WTC11 (cell line): ENCODE measurements around the gene ANKDD1B. TPM values are rescaled to one million over a fixed set of nuclear protein-coding genes. Genes with fewer than 3 reads are reported as not detected.

Experiments used
- ATAC-seq: fragments of 200-7000 bp; cut with Tn5 transposase; 2 replicates; pipeline ENCODE4 v1.10.0; 2021; ENCODE audit warnings: mild to moderate bottlenecking, moderate library complexity
- CTCF ChIA-PET: fragments of 300-600 bp; sonication (Branson Sonifier 250); formaldehyde crosslinking; loops from one replicate; lab custom pipeline; 2021; ENCODE audit warnings: antibody characterized with exemption; lab: Charles Lee
- POLR2A ChIA-PET: fragments of 350-600 bp; sonication (Branson Sonifier 250); formaldehyde crosslinking; loops from one replicate; lab custom pipeline; 2021; ENCODE audit warnings: antibody characterized with exemption; lab: Charles Lee
- DNase-seq: peaks from one replicate; pipeline ENCODE4 v3.0.0; 2021; ENCODE audit warnings: low spot score
- H3K27ac Mint-ChIP-seq: 2 replicates; pipeline ENCODE4 v1.8.0; 2021; ENCODE audit warnings: mixed read lengths
- H3K27me3 Mint-ChIP-seq: 2 replicates; pipeline ENCODE4 v1.8.0; 2021; ENCODE audit warnings: low read depth, mild to moderate bottlenecking, moderate library complexity, mixed read lengths
- H3K36me3 Mint-ChIP-seq: 2 replicates; pipeline ENCODE4 v1.8.0; 2021; ENCODE audit warnings: mixed read lengths
- H3K4me1 Mint-ChIP-seq: 2 replicates; pipeline ENCODE4 v1.8.0; 2022; ENCODE audit warnings: mixed read lengths
- H3K4me3 Mint-ChIP-seq: 2 replicates; pipeline ENCODE4 v1.8.0; 2021; ENCODE audit warnings: mild to moderate bottlenecking, moderate library complexity, mixed read lengths
- H3K9me3 Mint-ChIP-seq: 2 replicates; pipeline ENCODE4 v1.8.0; 2021; ENCODE audit warnings: mixed read lengths
- ATF1 ChIP-seq: sonication (generic); formaldehyde crosslinking; IDR thresholded peaks from 2 replicates; pipeline ENCODE4 v1.8.1; 2023; ENCODE audit warnings: mild to moderate bottlenecking, moderate library complexity, missing genetic modification reagents
- ATF3 ChIP-seq: sonication (generic); formaldehyde crosslinking; conservative IDR thresholded peaks from 2 replicates; pipeline ENCODE4 v1.8.1; 2022; ENCODE audit warnings: mild to moderate bottlenecking, missing genetic modification reagents
- CBFB ChIP-seq: sonication (generic); formaldehyde crosslinking; IDR thresholded peaks from 2 replicates; pipeline ENCODE4 v1.8.1; 2022; ENCODE audit warnings: mild to moderate bottlenecking, low read depth, missing genetic modification reagents
- CTCF ChIP-seq: fragments of 200-600 bp; IDR thresholded peaks from 2 replicates; pipeline ENCODE4 v1.8.0; 2022; ENCODE audit warnings: antibody characterized with exemption
- ETV6 ChIP-seq: sonication (generic); formaldehyde crosslinking; IDR thresholded peaks from 2 replicates; pipeline ENCODE4 v1.8.1; 2022; ENCODE audit warnings: mild to moderate bottlenecking, missing genetic modification reagents
- GRHL2 ChIP-seq: fragments of 250-450 bp; sonication (Bioruptor Pico); IDR thresholded peaks from 2 replicates; pipeline ENCODE4 v1.8.0; 2022; ENCODE audit warnings: mild to moderate bottlenecking, moderate library complexity; ENCODE audit not compliant: insufficient replicate concordance, severe bottlenecking
- JUN ChIP-seq: sonication (generic); formaldehyde crosslinking; IDR thresholded peaks from 2 replicates; pipeline ENCODE4 v1.8.0; 2023; ENCODE audit warnings: mild to moderate bottlenecking, missing genetic modification reagents
- KAT7 ChIP-seq: sonication (generic); formaldehyde crosslinking; IDR thresholded peaks from 2 replicates; pipeline ENCODE4 v1.8.1; 2023; ENCODE audit warnings: missing genetic modification reagents, mild to moderate bottlenecking, borderline replicate concordance
- MXD4 ChIP-seq: fragments of 250-450 bp; sonication (Bioruptor Pico); IDR thresholded peaks from 2 replicates; pipeline ENCODE4 v1.8.0; 2021; ENCODE audit warnings: mild to moderate bottlenecking, moderate library complexity, borderline replicate concordance
- MYBL2 ChIP-seq: sonication (generic); formaldehyde crosslinking; IDR thresholded peaks from 2 replicates; pipeline ENCODE4 v1.8.1; 2023; ENCODE audit warnings: mild to moderate bottlenecking, moderate library complexity, missing genetic modification reagents
- RELA ChIP-seq: sonication (generic); formaldehyde crosslinking; IDR thresholded peaks from 2 replicates; pipeline ENCODE4 v1.8.1; 2022; ENCODE audit warnings: missing genetic modification reagents, mild to moderate bottlenecking, borderline replicate concordance
- SOX15 ChIP-seq: fragments of 250-450 bp; sonication (Bioruptor Pico); IDR thresholded peaks from 2 replicates; pipeline ENCODE4 v1.9.0; 2021; ENCODE audit warnings: mild to moderate bottlenecking
- STAT6 ChIP-seq: sonication (generic); formaldehyde crosslinking; conservative IDR thresholded peaks from 2 replicates; pipeline ENCODE4 v1.8.1; 2023; ENCODE audit warnings: mild to moderate bottlenecking, low read depth, missing genetic modification reagents, moderate library complexity
- TEAD4 ChIP-seq: sonication (generic); formaldehyde crosslinking; IDR thresholded peaks from 2 replicates; pipeline ENCODE4 v1.8.0; 2022; ENCODE audit warnings: mild to moderate bottlenecking, missing genetic modification reagents
- ZBTB21 ChIP-seq: sonication (generic); formaldehyde crosslinking; IDR thresholded peaks from 2 replicates; pipeline ENCODE4 v1.8.1; 2023; ENCODE audit warnings: mild to moderate bottlenecking, missing genetic modification reagents, borderline replicate concordance
- total RNA-seq: library from RNA; stranded (reverse); gene quantifications from 3 replicates; pipeline ENCODE4 v1.2.3, GENCODE V29; 2021
- TF ChIP-seq, protein P1 (sequence below): sonication (generic); formaldehyde crosslinking; IDR thresholded peaks from 2 replicates; pipeline ENCODE4 v1.8.1; 2022; ENCODE audit warnings: mild to moderate bottlenecking, moderate library complexity, missing genetic modification reagents
- TF ChIP-seq, protein P2 (sequence below): sonication (generic); formaldehyde crosslinking; IDR thresholded peaks from 2 replicates; pipeline ENCODE4 v1.8.0; 2023; ENCODE audit warnings: mild to moderate bottlenecking, missing genetic modification reagents
- TF ChIP-seq, protein P3 (sequence below): sonication (generic); formaldehyde crosslinking; IDR thresholded peaks from 2 replicates; pipeline ENCODE4 v1.8.0; 2022; ENCODE audit warnings: missing genetic modification reagents
- TF ChIP-seq, protein P4 (sequence below): sonication (generic); formaldehyde crosslinking; IDR thresholded peaks from 2 replicates; pipeline ENCODE4 v1.8.1; 2023; ENCODE audit warnings: mild to moderate bottlenecking, missing genetic modification reagents, moderate library complexity

ANKDD1B gene
- total RNA-seq, 1 experiment from 2014 or later: 0.28 TPM

GRCh38 chr5:75571547-75571946 lies 39.7 kb upstream of the ANKDD1B start:
- ATAC-seq: no peak
- Mint-ChIP-seq H3K27me3 (no peaks in the 10 kb centered on the region), H3K9me3 (no peaks in the 10 kb centered on the region), H3K36me3 (peaks cover 5% of the 10 kb centered on the region; the same call in 1 of the 2 replicates), H3K27ac (no peak overlapping the region), H3K4me3 (no peak overlapping the region), H3K4me1 (no peaks in the 10 kb centered on the region)
- ChIA-PET CTCF (no interaction called here), POLR2A (no interaction called here)
- DNase-seq: no peak
- TF ChIP-seq, protein P1, sequence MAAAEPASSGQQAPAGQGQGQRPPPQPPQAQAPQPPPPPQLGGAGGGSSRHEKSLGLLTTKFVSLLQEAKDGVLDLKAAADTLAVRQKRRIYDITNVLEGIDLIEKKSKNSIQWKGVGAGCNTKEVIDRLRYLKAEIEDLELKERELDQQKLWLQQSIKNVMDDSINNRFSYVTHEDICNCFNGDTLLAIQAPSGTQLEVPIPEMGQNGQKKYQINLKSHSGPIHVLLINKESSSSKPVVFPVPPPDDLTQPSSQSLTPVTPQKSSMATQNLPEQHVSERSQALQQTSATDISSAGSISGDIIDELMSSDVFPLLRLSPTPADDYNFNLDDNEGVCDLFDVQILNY (CRISPR knock-in tag): no peak
- TF ChIP-seq RELA (CRISPR knock-in tag) (no peak), ETV6 (CRISPR knock-in tag) (no peak), KAT7 (no peak), CBFB (no peak), ZBTB21 (CRISPR knock-in tag) (no peak)
- TF ChIP-seq, protein P2, sequence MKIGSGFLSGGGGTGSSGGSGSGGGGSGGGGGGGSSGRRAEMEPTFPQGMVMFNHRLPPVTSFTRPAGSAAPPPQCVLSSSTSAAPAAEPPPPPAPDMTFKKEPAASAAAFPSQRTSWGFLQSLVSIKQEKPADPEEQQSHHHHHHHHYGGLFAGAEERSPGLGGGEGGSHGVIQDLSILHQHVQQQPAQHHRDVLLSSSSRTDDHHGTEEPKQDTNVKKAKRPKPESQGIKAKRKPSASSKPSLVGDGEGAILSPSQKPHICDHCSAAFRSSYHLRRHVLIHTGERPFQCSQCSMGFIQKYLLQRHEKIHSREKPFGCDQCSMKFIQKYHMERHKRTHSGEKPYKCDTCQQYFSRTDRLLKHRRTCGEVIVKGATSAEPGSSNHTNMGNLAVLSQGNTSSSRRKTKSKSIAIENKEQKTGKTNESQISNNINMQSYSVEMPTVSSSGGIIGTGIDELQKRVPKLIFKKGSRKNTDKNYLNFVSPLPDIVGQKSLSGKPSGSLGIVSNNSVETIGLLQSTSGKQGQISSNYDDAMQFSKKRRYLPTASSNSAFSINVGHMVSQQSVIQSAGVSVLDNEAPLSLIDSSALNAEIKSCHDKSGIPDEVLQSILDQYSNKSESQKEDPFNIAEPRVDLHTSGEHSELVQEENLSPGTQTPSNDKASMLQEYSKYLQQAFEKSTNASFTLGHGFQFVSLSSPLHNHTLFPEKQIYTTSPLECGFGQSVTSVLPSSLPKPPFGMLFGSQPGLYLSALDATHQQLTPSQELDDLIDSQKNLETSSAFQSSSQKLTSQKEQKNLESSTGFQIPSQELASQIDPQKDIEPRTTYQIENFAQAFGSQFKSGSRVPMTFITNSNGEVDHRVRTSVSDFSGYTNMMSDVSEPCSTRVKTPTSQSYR: no peak
- TF ChIP-seq, protein P3, sequence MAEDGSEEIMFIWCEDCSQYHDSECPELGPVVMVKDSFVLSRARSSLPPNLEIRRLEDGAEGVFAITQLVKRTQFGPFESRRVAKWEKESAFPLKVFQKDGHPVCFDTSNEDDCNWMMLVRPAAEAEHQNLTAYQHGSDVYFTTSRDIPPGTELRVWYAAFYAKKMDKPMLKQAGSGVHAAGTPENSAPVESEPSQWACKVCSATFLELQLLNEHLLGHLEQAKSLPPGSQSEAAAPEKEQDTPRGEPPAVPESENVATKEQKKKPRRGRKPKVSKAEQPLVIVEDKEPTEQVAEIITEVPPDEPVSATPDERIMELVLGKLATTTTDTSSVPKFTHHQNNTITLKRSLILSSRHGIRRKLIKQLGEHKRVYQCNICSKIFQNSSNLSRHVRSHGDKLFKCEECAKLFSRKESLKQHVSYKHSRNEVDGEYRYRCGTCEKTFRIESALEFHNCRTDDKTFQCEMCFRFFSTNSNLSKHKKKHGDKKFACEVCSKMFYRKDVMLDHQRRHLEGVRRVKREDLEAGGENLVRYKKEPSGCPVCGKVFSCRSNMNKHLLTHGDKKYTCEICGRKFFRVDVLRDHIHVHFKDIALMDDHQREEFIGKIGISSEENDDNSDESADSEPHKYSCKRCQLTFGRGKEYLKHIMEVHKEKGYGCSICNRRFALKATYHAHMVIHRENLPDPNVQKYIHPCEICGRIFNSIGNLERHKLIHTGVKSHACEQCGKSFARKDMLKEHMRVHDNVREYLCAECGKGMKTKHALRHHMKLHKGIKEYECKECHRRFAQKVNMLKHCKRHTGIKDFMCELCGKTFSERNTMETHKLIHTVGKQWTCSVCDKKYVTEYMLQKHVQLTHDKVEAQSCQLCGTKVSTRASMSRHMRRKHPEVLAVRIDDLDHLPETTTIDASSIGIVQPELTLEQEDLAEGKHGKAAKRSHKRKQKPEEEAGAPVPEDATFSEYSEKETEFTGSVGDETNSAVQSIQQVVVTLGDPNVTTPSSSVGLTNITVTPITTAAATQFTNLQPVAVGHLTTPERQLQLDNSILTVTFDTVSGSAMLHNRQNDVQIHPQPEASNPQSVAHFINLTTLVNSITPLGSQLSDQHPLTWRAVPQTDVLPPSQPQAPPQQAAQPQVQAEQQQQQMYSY (CRISPR knock-in tag): no peak

DNA sequence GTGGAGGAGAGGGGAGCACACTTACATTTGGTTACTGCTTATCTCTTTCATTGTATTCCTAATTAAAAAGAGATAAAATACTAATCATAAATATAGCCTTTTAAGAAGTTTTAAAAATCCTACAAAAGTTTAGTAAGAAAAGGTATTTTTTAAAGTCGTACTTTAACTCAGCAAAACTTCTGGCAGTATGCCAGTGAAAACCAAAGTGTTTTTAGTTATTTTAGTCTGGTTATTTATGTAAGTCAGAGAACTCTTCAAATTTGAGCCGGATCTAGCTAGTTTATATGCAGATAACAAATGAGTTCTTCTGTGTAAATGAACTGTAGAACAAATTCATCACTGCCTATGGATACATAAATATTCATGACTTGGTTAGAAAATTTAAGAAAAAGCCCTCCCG lies 36.5 kb upstream of the ANKDD1B start:
- Mint-ChIP-seq H3K27me3 (no peaks in the 10 kb centered on the region), H3K27ac (no peak overlapping the region), H3K9me3 (no peaks in the 10 kb centered on the region), H3K4me3 (no peak overlapping the region), H3K36me3 (peaks cover 4% of the 10 kb centered on the region; the same call in 1 of the 2 replicates), H3K4me1 (no peaks in the 10 kb centered on the region)
- POLR2A ChIA-PET: no interaction called here
- no peak for DNase-seq
- CTCF ChIA-PET: no interaction called here
- ATAC-seq: no peak
- TF ChIP-seq STAT6 (CRISPR knock-in tag): no peak
- no peak for TF ChIP-seq MYBL2 (CRISPR knock-in tag)
- no peak for TF ChIP-seq CTCF
- TF ChIP-seq ATF3: no peak
- TF ChIP-seq GRHL2 (CRISPR knock-in tag): no peak
- TF ChIP-seq ATF1: no peak
- TF ChIP-seq, protein P4, sequence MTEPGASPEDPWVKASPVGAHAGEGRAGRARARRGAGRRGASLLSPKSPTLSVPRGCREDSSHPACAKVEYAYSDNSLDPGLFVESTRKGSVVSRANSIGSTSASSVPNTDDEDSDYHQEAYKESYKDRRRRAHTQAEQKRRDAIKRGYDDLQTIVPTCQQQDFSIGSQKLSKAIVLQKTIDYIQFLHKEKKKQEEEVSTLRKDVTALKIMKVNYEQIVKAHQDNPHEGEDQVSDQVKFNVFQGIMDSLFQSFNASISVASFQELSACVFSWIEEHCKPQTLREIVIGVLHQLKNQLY: no peak
- TF ChIP-seq, protein P2: no peak
- TF ChIP-seq JUN (CRISPR knock-in tag): no peak
- TF ChIP-seq TEAD4: no peak
- TF ChIP-seq MXD4 (CRISPR knock-in tag): no peak
- TF ChIP-seq SOX15 (CRISPR knock-in tag): no peak
